ENCODE data around the gene RADIL.
A peak's percentile ranks its signal among the peaks of the same experiment; 100 is the strongest.

Gene RADIL

DNA sequence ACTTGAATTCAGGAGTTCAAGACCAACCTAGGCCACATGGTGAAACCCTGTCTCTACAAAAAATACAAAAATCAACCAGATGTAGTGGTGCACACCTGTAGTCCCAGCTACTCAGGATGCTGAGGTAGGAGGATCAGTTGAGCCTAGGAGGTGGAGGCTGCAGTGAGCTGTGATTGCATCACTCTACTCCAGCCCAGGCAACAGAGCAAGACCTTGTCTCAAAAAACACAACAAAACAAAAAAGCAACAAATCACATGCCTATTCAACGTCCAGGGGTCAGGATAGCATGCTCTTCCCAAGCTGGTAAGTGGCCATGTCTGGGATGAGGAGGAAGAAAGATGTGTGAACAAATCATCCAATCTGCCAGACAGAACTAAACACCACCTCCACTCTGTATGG lies 6.2 kb upstream of the RADIL start:
- TF ChIP-seq, protein P1, sequence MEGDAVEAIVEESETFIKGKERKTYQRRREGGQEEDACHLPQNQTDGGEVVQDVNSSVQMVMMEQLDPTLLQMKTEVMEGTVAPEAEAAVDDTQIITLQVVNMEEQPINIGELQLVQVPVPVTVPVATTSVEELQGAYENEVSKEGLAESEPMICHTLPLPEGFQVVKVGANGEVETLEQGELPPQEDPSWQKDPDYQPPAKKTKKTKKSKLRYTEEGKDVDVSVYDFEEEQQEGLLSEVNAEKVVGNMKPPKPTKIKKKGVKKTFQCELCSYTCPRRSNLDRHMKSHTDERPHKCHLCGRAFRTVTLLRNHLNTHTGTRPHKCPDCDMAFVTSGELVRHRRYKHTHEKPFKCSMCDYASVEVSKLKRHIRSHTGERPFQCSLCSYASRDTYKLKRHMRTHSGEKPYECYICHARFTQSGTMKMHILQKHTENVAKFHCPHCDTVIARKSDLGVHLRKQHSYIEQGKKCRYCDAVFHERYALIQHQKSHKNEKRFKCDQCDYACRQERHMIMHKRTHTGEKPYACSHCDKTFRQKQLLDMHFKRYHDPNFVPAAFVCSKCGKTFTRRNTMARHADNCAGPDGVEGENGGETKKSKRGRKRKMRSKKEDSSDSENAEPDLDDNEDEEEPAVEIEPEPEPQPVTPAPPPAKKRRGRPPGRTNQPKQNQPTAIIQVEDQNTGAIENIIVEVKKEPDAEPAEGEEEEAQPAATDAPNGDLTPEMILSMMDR (IDR thresholded peaks at IDR 0.05) = no peak
- no peak for TF ChIP-seq ZFX (IDR thresholded peaks at IDR 0.05; ENCODE audit: borderline replicate concordance)
- H3K27ac ChIP-seq = no peak overlapping the region

DNA sequence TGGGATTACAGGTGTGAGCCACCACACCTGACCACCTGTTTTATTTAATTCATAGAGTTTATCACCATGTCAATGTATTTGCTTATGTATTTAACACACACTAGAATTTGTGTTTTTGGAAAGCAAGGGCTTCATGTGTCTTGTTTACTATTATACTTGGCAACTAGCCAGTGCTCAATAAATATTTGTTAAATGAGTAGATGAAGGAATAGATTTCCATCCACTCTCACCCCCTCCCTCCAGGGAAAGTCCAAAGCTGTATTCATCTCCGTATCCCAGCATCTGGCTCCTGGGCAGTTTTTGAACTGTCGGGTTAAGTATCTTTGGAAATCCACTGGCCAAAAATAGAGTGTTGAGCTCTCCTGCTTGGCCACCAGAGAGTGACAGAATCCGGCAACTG lies 4.6 kb upstream of the RADIL start:
- no peak overlapping the region for H3K27ac ChIP-seq
- no peak for TF ChIP-seq ZFX (IDR thresholded peaks at IDR 0.05; ENCODE audit: borderline replicate concordance)
- TF ChIP-seq, protein P1 (IDR thresholded peaks at IDR 0.05) = no peak

DNA sequence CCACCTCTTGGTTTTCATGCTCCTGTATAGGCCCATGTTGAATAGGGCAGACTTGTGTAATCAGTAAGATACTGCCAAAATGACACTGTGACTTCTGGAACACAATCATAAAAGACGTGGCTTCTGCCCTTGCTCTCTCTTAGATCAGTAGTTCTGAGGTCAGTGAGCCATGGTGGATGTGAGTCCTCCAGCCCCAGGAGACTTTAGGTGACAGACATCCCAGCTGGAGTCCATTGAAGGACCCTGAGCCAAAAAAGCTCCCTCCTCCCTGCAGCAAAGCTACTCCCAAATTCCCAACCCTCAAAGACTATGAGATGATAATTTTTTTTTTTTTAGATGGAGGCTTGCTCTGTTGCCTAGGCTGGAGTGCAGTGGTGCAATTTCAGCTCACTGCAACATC lies 3.2 kb upstream of the RADIL start:
- no peak overlapping the region for H3K27ac ChIP-seq
- TF ChIP-seq, protein P1 (IDR thresholded peaks at IDR 0.05) = no peak
- no peak for TF ChIP-seq ZFX (IDR thresholded peaks at IDR 0.05; ENCODE audit: borderline replicate concordance)

DNA sequence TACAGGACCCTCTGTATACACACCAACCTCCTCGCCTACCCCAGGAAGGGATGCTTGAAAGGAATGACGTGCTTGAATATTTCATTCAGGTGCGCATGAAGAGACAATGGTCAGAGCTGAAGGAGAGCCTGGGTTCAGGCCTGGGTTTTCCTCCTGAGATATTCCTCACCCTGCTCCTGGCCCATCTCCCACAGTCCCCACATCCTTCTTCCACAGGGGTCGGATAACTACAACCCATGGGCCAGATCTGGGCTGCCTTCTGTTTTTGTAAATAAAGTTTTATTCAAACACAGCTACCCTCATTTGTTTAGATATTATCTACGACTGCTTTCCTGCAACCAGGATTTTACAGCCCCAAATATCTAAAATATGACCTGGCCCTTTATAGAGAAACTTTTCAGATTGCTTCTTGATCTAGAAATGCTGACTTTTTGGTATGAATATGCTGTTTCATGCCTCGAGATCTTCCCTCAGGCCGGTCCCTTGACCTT lies 1.8 kb upstream of the RADIL start:
- H3K27ac ChIP-seq = no peak overlapping the region
- TF ChIP-seq ZFX (IDR thresholded peaks at IDR 0.05; ENCODE audit: borderline replicate concordance) = no peak
- TF ChIP-seq, protein P1 (IDR thresholded peaks at IDR 0.05) = no peak

DNA sequence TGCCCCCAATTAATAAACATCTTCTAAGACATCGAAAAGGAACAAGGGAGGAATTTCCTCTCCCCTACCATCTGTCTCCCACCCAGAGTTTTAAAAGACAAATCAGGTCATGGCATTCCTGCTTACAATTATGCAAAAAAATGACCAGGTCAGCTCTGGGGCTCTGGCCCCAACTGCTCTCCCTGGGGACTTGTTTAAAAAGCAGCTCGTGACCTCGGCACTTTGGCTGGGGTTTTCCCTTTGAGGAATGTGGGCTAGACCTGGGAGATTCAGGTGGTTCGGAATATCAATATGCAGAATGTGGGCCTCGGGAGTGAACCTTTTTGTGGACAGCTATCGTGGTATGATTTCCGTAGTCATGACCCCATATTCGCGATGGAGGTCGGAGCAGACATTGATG lies 648 bp upstream of the RADIL start:
- TF ChIP-seq, protein P1 (IDR thresholded peaks at IDR 0.05) = no peak
- no peak for TF ChIP-seq ZFX (IDR thresholded peaks at IDR 0.05; ENCODE audit: borderline replicate concordance)
- no peak overlapping the region for H3K27ac ChIP-seq

DNA sequence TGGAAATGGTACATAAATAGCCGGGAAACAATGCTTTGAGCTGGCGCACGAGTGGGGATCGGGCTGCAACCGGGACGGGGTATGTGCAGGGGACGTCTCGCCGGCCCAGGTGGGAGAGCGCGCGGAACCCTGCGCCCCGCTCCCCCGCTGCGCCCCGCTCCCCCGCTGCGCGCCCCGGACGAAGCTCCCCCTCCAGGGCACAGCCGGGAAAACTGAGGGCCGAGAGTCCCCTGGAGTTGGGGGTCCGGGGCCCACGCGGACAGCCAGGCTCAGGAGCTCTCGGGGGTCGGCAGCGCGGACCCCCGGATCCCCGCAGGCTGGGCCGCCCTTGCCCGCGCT lies 514 bp downstream of the RADIL start:
- TF ChIP-seq ZFX (IDR thresholded peaks at IDR 0.05; ENCODE audit: borderline replicate concordance) = no peak
- TF ChIP-seq, protein P1 (IDR thresholded peaks at IDR 0.05) = no peak
- 0 out of 2 replicates have a peak overlapping the region, but pooled peaks have one; percentile 32 for H3K27ac ChIP-seq

DNA sequence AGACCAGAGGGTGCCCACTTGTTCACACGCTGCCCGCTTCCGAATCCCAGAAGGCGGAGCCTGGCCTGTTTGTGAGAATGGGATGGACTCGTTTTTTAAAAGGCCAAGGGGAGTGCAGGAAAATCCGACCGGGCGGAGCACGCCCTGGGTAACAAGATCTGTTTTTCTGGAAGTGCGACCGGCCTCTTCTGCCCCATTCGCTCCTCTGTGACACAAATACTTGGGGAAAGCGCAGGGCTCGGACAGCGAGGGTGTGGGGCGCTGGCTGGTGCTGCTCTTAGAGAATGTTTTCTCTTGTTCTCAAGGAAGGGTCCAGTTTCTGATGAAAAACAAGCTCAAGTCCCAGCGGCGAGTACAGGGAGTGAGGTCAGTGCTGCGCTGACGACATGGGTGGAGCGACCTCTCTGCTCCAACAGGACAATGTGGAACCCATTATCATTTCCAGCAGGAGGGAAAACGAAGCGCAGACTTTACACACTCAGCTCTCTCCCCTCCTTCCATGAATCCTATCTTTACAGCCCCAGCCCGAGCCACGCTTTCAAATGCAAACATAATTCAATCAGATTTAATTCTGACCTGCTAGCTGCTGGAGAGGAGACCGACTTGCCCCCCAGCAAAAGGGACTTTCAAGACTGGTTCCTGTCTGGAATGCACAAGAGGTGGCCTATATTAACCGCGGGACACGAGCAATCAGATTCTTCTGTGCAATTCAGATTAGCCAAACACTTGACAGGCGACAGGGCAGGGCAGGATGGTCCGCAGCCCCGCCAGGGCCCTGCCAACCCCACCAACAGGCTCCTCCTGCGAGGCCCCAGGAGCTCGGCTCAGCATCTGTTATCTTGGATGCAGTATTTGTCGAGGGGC lies 1.1 kb downstream of the RADIL start:
- H3K27ac ChIP-seq = peak overlapping the region; percentile 32

More for the DNA sequence above, 1.1 kb downstream of the RADIL start:
- TF ChIP-seq, protein P1 (IDR thresholded peaks at IDR 0.05) = no peak
- no peak for TF ChIP-seq ZFX (IDR thresholded peaks at IDR 0.05; ENCODE audit: borderline replicate concordance)

Measured in 22Rv1 (cell line).